DOHH2 (cell line): ENCODE measurements around the gene IFT43.

ENCODE experiments used
- H3F3A ChIP-seq: fragments of 200-600 bp; sonication (generic), shearing (Covaris generic); 2 replicates; pipeline ENCODE4 v1.6.0; 2016; ENCODE audit warnings: antibody characterized with exemption, mild to moderate bottlenecking; ENCODE audit not compliant: control insufficient read depth, insufficient read depth
- H3K27ac ChIP-seq: fragments of 200-600 bp; sonication (generic); 2 replicates; pipeline ENCODE4 v1.5.1; 2014; ENCODE audit warnings: low read depth, mild to moderate bottlenecking, low read length, moderate library complexity
- H3K27me3 ChIP-seq: fragments of 200-600 bp; sonication (generic); 2 replicates; pipeline ENCODE4 v1.6.1; 2014; ENCODE audit warnings: mild to moderate bottlenecking, low read length, mixed read lengths; ENCODE audit not compliant: control insufficient read depth
- H3K36me3 ChIP-seq: fragments of 200-600 bp; sonication (generic); 2 replicates; pipeline ENCODE4 v1.6.1; 2014; ENCODE audit warnings: mild to moderate bottlenecking, low read length, moderate library complexity, mixed read lengths; ENCODE audit not compliant: control insufficient read depth
- H3K4me1 ChIP-seq: fragments of 200-600 bp; sonication (generic); 2 replicates; pipeline ENCODE4 v1.6.1; 2014; ENCODE audit warnings: mild to moderate bottlenecking, low read length, mixed read lengths; ENCODE audit not compliant: control insufficient read depth
- H3K4me2 ChIP-seq: fragments of 200-600 bp; sonication (generic); 2 replicates; pipeline ENCODE4 v1.6.0; 2014; ENCODE audit warnings: mild to moderate bottlenecking, low read length, moderate library complexity
- H3K4me3 ChIP-seq: fragments of 200-600 bp; sonication (generic); 2 replicates; pipeline ENCODE4 v1.5.1; 2014; ENCODE audit warnings: mild to moderate bottlenecking, low read length, mixed read lengths
- H3K79me2 ChIP-seq: fragments of 200-600 bp; sonication (generic); 2 replicates; pipeline ENCODE4 v1.6.1; 2014; ENCODE audit warnings: mild to moderate bottlenecking, low read length, mixed read lengths; ENCODE audit not compliant: control insufficient read depth
- H3K9me2 ChIP-seq: fragments of 200-600 bp; sonication (generic); replicated peaks from 2 replicates; pipeline ENCODE4 v1.6.1; 2014; ENCODE audit warnings: mild to moderate bottlenecking, low read length, mixed read lengths; ENCODE audit not compliant: control insufficient read depth
- H3K9me3 ChIP-seq: fragments of 200-600 bp; sonication (generic); 2 replicates; pipeline ENCODE4 v1.6.1; 2014; ENCODE audit warnings: antibody characterized with exemption, low read length, mixed read lengths; ENCODE audit not compliant: control insufficient read depth, insufficient read depth
- H4K20me1 ChIP-seq: fragments of 200-600 bp; sonication (generic); 2 replicates; pipeline ENCODE4 v1.6.0; 2014; ENCODE audit warnings: low read depth, mild to moderate bottlenecking, antibody characterized with exemption, low read length, moderate library complexity; ENCODE audit not compliant: control insufficient read depth, insufficient read depth
- EZH2phosphoT487 ChIP-seq: fragments of 200-600 bp; sonication (generic); IDR thresholded peaks from 2 replicates; pipeline ENCODE4 v1.6.1; 2017; ENCODE audit warnings: borderline replicate concordance, mild to moderate bottlenecking, antibody characterized with exemption, low read length, moderate library complexity, mixed read lengths
- TF ChIP-seq, protein P1 (sequence below): fragments of 200-600 bp; sonication (generic); IDR thresholded peaks from one replicate; pipeline ENCODE4 v1.5.1; 2014; ENCODE audit warnings: antibody characterized with exemption, mild to moderate bottlenecking, low read depth, low read length; ENCODE audit not compliant: poor library complexity, severe bottlenecking

IFT43 gene

DNA sequence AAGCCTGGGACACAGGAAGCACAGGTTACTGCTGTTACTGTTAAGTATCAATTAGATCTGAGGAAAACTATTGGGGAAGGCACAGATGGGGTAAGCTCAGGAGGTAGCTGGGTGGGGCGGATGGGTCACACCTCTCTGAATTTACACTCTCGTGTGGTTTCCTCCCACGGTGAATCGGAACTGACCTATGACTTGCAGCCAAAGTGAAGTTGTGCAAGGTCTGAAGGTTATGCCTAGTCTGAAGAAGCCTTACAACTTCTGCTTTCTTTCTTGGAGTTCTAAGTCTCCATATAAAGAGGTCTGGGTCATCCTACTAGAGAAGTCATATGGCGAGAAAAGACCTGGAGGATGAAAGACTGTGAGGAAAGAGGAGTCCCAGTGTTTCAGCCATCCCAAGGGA, 140.5 kb downstream of the IFT43 start:
- Histone ChIP-seq H3K27ac (no peak overlapping the region), H3K4me3 (no peak overlapping the region), H3K9me3 (no peaks in the 10 kb centered on the region), H3K36me3 (no peaks in the 10 kb centered on the region), H3F3A (no peaks in the 10 kb centered on the region), H3K4me1 (peaks cover 8% of the 10 kb centered on the region), H3K9me2 (no peaks in the 10 kb centered on the region), H4K20me1 (no peaks in the 10 kb centered on the region), H3K79me2 (no peaks in the 10 kb centered on the region), H3K4me2 (no peak overlapping the region), H3K27me3 (no peaks in the 10 kb centered on the region)
- no peak for TF ChIP-seq EZH2phosphoT487
- TF ChIP-seq, protein P1, sequence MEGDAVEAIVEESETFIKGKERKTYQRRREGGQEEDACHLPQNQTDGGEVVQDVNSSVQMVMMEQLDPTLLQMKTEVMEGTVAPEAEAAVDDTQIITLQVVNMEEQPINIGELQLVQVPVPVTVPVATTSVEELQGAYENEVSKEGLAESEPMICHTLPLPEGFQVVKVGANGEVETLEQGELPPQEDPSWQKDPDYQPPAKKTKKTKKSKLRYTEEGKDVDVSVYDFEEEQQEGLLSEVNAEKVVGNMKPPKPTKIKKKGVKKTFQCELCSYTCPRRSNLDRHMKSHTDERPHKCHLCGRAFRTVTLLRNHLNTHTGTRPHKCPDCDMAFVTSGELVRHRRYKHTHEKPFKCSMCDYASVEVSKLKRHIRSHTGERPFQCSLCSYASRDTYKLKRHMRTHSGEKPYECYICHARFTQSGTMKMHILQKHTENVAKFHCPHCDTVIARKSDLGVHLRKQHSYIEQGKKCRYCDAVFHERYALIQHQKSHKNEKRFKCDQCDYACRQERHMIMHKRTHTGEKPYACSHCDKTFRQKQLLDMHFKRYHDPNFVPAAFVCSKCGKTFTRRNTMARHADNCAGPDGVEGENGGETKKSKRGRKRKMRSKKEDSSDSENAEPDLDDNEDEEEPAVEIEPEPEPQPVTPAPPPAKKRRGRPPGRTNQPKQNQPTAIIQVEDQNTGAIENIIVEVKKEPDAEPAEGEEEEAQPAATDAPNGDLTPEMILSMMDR, result no peak

DNA sequence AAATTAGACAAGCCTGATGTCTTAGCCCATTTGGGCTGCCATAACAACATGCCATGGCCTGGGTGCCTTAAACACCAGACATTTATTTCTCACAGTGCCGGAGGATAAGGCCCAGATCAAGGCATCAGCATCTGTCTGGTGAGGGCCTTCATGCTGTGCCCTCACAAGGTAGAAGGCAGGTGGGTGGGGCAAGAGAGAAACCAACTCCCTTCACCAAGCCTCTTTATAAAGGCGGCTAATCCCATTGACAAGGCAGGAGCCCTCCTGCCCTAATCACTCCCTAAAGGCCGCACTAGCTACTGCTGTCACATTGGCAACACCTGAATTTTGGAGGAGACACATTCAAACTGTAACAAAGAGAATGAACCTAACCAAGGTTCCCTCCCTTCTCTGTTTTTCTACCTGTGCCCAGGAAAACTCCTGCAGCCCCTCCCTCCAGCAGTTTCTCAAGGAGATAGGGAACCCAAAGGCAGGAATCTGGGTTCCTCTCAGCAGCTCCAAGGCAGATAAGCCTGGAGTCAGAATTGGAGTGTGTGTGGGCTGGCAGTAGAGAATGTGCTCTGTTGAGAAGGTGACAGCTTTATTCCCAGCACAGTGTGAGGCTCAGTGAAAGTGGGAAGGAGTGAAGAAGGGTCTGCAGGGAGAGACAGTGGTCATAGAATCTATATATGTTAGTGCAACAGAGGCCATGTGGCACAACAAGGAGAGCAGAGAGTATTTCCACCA, 144.5 kb downstream of the IFT43 start:
- no peaks in the 10 kb centered on the region for H3K36me3 ChIP-seq
- no peaks in the 10 kb centered on the region for H4K20me1 ChIP-seq
- H3K4me3 ChIP-seq, result no peak overlapping the region
- no peak overlapping the region for H3K27ac ChIP-seq
- H3K4me2 ChIP-seq, result no peak overlapping the region
- peaks cover 3% of the 10 kb centered on the region; the same call in 1 of the 2 replicates for H3K27me3 ChIP-seq
- no peaks in the 10 kb centered on the region for H3K4me1 ChIP-seq
- no peaks in the 10 kb centered on the region for H3F3A ChIP-seq
- TF ChIP-seq EZH2phosphoT487, result no peak
- TF ChIP-seq, protein P1, result no peak
- no peaks in the 10 kb centered on the region for H3K9me2 ChIP-seq
- H3K9me3 ChIP-seq, result no peaks in the 10 kb centered on the region
- no peaks in the 10 kb centered on the region for H3K79me2 ChIP-seq

DNA sequence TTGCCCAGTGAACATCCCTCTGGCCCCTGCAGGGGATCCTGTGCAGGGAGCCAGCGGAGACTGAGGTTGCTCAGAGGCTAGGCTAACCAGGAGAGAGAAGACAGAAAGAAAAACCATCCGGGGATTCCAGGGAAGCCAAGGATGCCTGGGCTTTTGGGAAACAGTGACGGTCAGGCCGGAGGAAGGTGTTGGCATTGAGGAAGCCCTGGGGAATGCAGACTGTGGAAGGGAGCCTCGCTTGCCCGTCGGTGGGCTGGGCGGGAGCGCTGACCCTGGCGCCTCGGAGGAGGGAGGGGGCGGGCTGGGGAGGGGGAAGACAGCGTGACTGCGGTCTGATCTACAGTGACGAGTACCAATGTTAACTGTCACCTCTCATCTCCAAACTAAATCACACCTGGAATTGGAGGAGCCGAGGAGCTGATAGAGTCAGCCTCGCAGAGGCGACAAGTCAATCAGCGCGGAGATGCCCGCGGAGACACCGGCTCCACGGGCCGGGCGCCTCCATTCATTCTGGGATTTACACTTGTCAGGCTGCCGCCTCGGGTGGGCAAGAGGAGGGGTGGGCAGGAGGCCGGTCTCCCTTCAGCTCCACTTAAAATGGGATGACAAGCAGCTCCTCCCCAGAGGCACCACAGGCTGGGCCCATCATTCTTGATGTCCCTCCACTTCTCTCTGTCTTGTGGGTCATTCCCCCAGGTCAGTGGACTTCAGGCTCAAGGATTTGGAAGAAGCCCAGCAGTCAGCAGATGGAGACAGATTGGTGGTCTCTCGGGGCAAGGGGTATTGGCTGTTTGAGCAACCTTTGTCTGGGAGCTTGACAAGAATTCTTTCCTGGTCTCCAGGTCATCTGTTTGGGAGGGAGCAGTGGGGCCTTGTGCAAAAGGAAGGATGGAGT, 145.8 kb downstream of the IFT43 start:
- no peak overlapping the region for H3K4me2 ChIP-seq
- no peak for TF ChIP-seq EZH2phosphoT487
- TF ChIP-seq, protein P1, result no peak
- no peaks in the 10 kb centered on the region for H3K36me3 ChIP-seq
- no peaks in the 10 kb centered on the region for H3K79me2 ChIP-seq
- no peaks in the 10 kb centered on the region for H3F3A ChIP-seq
- no peak overlapping the region for H3K4me3 ChIP-seq
- peaks cover 3% of the 10 kb centered on the region; the same call in 1 of the 2 replicates for H3K27me3 ChIP-seq
- no peaks in the 10 kb centered on the region for H3K9me2 ChIP-seq
- H3K27ac ChIP-seq, result no peak overlapping the region
- H4K20me1 ChIP-seq, result no peaks in the 10 kb centered on the region
- H3K9me3 ChIP-seq, result no peaks in the 10 kb centered on the region
- no peaks in the 10 kb centered on the region for H3K4me1 ChIP-seq
